H1 (cell line): ENCODE results near the gene ENTR1. TPM values are rescaled to one million over a fixed set of nuclear protein-coding genes. Genes with fewer than 3 reads are reported as not detected.

Source experiments
- HDAC6 ChIP-seq: IDR thresholded peaks from one replicate; pipeline ENCODE4 v1.7.1; 2012; ENCODE audit warnings: low read depth, mild to moderate bottlenecking, inconsistent platforms, low read length, moderate library complexity
- POLR2A ChIP-seq, 2 experiments: IDR thresholded peaks; 1 replicate in 1 of 2; 2 replicates in 1 of 2; pipeline ENCODE4 v1.6.1; 2011; ENCODE audit warnings: low read depth in 2 of 2, low read length in 2 of 2, mild to moderate bottlenecking in 2 of 2; ENCODE audit errors: control extremely low read depth in 1 of 2
- RNF2 ChIP-seq: fragments of 200-900, 300-1000 bp; sonication (generic); IDR thresholded peaks from 2 replicates; pipeline ENCODE4 v1.7.1; 2016; ENCODE audit warnings: borderline replicate concordance, low read depth, mild to moderate bottlenecking, antibody characterized with exemption, low read length; ENCODE audit not compliant: poor library complexity, severe bottlenecking; ENCODE audit errors: missing control alignments
- SP2 ChIP-seq: IDR thresholded peaks from 2 replicates; pipeline ENCODE4 v1.6.1; 2012; ENCODE audit warnings: mild to moderate bottlenecking, low read length, inconsistent platforms
- SRF ChIP-seq: IDR thresholded peaks from 2 replicates; pipeline ENCODE4 v1.6.1; 2011; ENCODE audit warnings: mild to moderate bottlenecking, low read depth, low read length, moderate library complexity
- polyA plus RNA-seq, 7 experiments: library from polyadenylated mRNA; depleted of rRNA in 3 of 7; stranded (reverse) in 5 of 7; unstranded in 2 of 7; fragments of >200 nt in 5 of 7; fragments of 200-250 nt in 2 of 7; gene quantifications; 1 replicate in 5 of 7; 2 replicates in 1 of 7; 4 replicates in 1 of 7; pipeline versions ENCODE4 v1.2.1 to v1.2.3, GENCODE V29; 2011 to 2013; ENCODE audit warnings: missing spikeins in 2 of 7, mixed read lengths in 2 of 7
- total RNA-seq: library from RNA; stranded (reverse); fragmentation: NEBNext Ultra II Directional; extraction: Animal tissue kit (Norgen Biotek cat#: 25700); gene quantifications from 2 replicates; pipeline ENCODE4 v1.2.1, GENCODE V29; 2021

The ENTR1 gene
- total and polyA plus RNA-seq, 2 of the 8 experiments (the other 6 are each of a cell fraction or from before 2014, with no cell fraction given): 65.2 to 102 TPM

- no peak for TF ChIP-seq SRF
- no peak for TF ChIP-seq HDAC6
- TF ChIP-seq POLR2A (IDR thresholded peaks at IDR 0.05; ENCODE audit: control extremely low read depth in 1 of 2, low read depth in 2 of 2, low read length in 2 of 2): no peak
- TF ChIP-seq RNF2: no peak
- TF ChIP-seq SP2: no peak
Measured at GRCh38 chr9:136368190-136368589, 42.2 kb downstream of the ENTR1 start (continued).
